Stimulated activated CD4-positive, alpha-beta T cell treated with anti-CD3 and anti-CD28 coated beads, Interleukin-2, amount 100 ng/mL, for 48 hours (primary cell): ENCODE results near the gene TSHZ3.

ENCODE experiments used
- DNase-seq, 2 donors: peaks; one replicate each; pipeline ENCODE4 v3.0.0-alpha.2; 2020

TSHZ3 gene

GRCh38 chr19:31337008-31337914 lies 12.0 kb downstream of the TSHZ3 start:
- DNase-seq, result no peak

GRCh38 chr19:31335716-31336115 lies 13.5 kb downstream of the TSHZ3 start:
- no peak for DNase-seq

- DNase-seq, result no peak
Measured at GRCh38 chr19:31334849-31335624, 14.2 kb downstream of the TSHZ3 start.

DNA sequence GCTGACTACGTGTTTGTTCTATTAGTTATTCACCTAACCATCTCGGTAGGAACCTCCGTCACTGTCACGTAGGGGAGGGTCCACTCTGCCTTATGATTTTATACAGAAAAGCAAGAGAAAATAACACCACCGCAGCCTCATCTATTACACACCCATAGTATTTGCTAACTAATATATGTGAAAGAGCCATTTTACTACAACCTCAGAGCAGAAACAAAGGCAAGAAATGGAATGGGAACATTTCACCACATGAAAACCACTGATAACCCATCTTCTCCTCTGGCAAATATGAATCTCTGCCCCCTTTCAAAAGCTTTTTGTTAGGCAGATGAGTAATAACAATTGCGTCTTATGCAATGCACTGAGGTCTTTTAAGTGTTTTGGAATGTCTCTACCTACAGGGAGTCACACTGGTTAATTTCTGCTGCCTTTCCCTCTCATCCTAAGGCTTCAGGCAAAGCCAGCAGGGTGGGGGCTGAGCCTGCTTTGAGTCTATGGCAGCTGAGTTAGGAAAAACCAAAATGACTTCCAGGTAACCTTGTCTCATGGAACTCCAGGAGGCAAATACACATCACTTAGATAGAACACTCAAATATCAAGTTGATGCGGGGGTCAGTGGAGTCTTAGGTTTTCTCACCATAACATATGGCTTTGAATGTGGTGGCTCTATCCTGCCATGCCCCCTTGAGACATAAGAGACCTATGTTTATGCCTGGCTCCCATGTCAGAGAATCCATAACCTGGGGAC lies 15.0 kb downstream of the TSHZ3 start:
- DNase-seq, result no peak

GRCh38 chr19:31332096-31332495 lies 17.1 kb downstream of the TSHZ3 start:
- no peak for DNase-seq

- DNase-seq, result no peak
Measured at GRCh38 chr19:31331536-31331935, 17.7 kb downstream of the TSHZ3 start.

DNA sequence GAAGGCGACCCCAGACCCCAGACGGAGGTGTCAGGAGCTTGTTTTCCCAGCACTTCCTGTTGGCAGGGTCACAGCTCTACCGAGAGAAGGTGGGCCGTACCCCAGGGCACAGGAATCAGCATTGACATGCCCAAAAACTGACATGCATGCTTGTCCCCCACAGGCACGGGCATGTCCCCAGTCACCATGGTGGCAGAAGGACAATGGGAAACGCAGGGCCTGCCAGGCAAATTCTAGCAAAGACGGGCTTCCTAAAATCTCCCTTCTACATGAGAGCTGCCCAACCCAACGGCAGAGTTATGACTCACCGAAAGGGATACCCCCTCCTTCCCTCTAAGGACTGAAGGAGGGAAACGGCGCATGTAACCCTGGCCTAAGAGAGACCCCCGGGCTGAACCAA lies 18.5 kb downstream of the TSHZ3 start:
- DNase-seq, result no peak

DNA sequence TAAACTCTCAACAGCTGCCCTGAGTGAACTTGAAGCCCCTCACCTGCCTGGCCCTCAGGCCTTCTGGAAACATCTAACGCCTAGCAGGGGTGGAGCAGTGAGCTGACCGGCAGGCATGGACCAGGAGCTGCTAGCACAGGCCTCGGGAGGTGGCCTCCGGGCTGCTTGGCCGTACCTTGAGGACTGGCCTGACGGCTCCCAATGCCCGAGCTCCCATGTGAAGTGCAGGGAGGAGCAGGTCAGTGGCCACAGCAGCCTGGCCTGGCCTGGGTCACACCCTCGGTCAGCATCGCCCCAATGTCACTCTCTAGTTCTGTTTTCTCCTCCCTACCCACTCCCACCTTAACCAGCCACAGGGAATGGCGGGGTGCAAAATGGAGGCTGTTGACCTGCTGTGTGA lies 19.0 kb downstream of the TSHZ3 start:
- no peak for DNase-seq

DNA sequence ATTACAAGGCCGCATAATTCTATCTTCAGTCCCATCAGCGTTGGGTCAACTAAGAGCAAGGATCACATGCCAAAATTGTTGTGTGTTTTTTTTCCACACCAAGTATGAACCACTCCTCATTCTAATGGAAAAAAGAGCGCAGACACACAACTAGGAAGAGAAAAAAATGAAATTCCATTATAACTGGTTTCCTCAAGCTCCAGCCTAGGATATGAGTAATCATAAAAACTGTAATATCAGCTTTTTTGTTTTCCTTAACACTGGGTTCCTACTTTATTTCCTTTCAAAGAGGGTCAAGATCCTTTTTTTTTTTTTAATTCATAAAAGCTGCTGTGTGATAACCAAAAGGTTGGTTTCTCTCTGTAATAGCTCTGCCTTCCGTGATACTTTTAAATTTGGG lies 19.4 kb downstream of the TSHZ3 start:
- no peak for DNase-seq

DNA sequence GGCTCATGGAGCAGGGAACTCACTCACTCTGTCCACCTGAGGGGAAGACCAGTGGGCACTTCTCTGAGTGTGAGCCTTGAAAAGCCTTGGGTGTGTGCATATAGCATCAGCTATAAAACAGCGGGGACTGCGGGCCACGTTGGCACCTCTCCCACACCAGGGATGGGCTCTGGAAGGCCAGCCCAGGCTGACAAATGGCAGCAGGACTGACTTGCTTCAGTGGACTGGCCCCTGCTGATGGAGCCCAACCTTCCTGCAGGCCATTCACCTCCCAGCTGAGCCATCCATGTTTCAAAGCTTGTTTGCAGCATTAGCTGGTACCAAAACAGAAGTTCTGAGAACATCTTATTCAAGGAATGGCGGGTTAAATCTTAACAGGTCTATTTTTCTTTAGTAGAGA lies 21.0 kb downstream of the TSHZ3 start:
- no peak for DNase-seq

DNA sequence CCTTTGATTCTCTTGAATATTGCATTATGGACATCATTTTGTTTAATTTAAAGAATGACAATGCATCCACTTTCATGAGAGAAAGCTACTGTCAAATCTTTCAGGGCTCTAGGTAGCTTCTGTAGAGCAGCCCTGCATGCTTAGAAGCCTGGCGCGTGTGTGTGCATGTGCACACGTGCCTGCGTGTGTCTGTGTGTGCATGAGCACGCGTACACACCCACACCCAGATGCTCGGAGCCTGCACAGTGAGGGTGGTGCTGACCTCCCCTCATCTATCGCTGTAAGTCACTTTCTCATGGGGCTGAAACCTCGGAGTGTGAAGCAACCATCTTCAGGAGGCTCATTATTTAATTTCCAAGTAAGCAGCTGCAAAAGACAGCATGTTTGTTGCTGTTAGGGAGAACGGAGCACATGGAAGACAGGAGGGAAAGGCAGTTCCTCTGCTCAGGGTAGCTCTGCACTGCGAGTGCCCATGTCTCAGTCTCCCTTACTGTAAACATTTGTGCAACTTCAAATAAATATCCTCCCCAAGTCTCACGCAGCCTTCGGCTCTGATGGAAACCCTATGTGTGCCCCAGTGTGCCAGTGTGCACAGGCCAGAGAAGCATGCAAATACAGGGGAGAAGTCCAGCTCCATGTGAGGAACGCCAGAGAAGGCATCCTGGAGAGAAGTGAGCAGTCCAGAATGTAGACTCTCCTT lies 22.8 kb downstream of the TSHZ3 start:
- no peak for DNase-seq

DNA sequence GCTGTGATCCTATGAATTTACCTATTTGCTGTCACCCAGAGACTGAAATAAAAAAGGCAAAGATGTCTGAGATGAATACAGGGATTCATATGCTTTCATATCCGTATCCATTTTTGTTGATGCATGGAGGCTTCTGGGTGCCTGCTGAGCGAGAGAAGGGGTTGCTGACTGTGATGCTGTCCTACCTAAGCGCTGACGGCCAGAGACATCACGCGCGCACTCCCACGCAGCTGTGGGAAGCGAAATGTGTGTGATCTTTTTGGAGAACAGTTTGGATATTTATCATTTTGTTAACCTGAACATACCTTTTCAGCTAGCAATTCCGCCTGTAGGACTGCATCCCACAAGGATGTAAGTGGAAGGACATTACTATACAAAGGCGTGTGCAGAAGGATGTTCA lies 23.9 kb downstream of the TSHZ3 start:
- DNase-seq, result no peak

- DNase-seq, result no peak
Measured at GRCh38 chr19:31319465-31319864, 29.8 kb downstream of the TSHZ3 start.

DNA sequence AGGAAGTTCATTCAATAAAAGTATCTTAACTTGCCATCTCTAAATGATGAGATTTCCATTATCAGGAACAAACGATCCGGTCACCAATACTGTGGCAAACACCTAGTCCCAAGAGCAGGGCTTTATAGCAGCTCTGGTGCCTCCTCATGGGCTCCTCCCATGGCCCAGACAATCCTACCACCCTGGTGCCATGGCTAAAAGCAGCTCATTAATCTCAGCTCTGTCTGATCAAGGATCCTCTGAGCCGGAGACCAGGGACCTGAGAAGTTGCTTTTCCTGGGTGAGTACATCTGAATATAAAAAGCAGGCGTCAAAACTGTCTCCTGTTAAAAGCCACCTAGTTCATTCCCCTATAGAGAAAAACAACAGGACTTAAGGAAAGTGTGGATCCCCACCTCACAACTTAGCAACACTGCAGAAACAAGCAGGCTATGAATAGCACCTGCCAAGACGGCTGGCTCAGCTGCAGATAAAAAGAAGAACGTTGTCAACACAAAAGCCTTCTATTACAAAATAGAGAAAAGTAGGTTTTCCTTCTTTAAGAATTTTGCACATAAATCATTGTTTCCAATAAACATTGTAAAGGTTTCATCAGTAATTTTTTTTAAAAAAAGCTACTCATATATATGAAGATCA lies 30.3 kb downstream of the TSHZ3 start:
- no peak for DNase-seq

DNA sequence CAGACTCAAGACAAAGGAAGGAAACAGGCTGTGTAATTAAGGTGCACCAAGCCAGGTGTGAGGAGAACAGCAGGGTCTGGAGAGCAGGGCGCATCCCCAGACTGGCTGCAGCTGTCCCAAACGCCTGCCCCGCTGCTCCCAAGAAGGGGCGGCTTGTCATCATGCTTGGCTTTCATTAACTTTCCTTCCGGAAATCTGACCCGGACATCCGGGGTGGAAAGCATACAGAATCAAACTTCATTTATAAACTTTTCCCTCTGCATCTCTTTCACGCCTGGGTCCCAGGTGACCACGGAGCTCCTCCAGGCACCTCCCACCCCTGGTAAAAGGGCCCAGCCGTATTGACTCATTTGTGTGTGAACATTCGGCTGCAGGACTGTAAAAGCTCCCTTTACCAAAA lies 31.7 kb downstream of the TSHZ3 start:
- no peak for DNase-seq

- no peak for DNase-seq
Measured at GRCh38 chr19:31317093-31317492, 32.1 kb downstream of the TSHZ3 start.

DNA sequence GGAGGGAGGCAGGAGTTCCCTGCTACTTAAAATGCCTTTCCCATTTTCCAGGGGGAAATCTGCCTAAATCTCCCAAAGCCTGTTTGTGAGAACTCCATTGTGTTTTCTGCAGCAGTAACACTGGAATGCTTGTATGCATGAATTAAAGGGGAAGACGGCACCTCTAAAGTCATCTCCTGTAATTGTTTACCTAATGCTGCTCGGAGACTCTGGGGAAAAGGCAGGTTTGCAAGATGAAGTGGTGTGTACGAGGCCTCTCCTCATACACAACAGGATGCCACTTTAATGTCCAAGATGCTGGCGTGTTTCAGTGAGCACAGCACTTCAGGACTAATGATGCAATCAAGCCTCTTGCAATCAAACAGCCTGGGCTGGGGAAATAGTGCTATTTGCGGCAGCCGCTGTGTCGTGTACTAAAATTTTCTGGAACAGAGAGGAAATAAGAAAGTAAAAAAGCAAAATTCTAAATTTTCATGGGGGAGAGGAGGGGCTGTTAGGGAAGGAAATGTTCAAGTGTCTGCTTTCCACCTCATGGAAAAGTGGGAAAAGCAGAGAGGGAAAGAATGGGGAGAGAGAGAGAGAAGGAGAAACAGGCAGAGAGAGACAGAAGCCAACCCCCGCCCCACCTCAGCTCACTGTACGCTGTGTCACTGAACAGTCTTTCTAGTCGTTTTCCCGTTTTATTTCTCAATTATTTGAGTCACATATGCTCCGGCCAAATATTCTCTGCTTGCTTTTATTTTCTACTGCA lies 32.9 kb downstream of the TSHZ3 start:
- DNase-seq, result no peak

GRCh38 chr19:31315652-31316051 lies 33.6 kb downstream of the TSHZ3 start:
- no peak for DNase-seq

GRCh38 chr19:31314849-31315629 lies 34.2 kb downstream of the TSHZ3 start:
- no peak for DNase-seq

DNA sequence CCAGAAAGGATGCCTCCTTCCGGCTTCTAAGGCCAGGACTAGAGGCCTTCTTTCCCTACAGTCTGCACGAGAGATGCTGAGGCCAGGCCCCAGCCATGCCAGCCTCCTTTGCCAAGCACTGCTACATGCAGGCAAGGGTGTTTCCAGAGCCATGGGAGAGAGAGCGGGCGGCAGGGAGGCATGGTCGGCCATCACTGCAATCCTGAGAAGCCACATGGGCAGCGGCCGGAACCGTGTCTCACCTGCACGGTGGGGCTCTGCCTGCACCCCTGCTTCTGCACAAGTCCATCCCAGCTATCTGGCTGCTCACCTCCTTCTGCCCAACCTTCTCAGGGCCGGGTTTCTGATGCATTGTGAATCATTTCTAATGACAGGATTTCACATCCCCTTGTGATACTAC lies 35.1 kb downstream of the TSHZ3 start:
- DNase-seq, result no peak
